ENCODE measurements around the gene CEP63. TPM values are rescaled to one million over a fixed set of nuclear protein-coding genes. Genes with fewer than 3 reads are reported as not detected.

Gene CEP63
- total and polyA plus RNA-seq, 2 of the 8 experiments (the other 6 are each of a cell fraction or from before 2014, with no cell fraction given) = 5.3 to 18.2 TPM

GRCh38 chr3:134496471-134497071 is 10.7 kb downstream of the CEP63 start (continued):
- TF ChIP-seq CTBP2 (IDR thresholded peaks at IDR 0.05; ENCODE audit: borderline replicate concordance, insufficient read depth, insufficient read length, low read length) = no peak
- no peak for TF ChIP-seq SAP30 (IDR thresholded peaks at IDR 0.05; ENCODE audit: insufficient read depth, insufficient replicate concordance, low read length)
- no peak for TF ChIP-seq TCF12 (IDR thresholded peaks at IDR 0.05; ENCODE audit: low read depth, low read length)
- no peak for TF ChIP-seq RXRA (IDR thresholded peaks at IDR 0.05; ENCODE audit: insufficient read depth, low read depth, low read length)
- TF ChIP-seq SP4 (IDR thresholded peaks at IDR 0.05; ENCODE audit: low read length) = no peak

Measured in H1 (cell line).